Measurements from ENCODE around the gene SHANK1.

DNA sequence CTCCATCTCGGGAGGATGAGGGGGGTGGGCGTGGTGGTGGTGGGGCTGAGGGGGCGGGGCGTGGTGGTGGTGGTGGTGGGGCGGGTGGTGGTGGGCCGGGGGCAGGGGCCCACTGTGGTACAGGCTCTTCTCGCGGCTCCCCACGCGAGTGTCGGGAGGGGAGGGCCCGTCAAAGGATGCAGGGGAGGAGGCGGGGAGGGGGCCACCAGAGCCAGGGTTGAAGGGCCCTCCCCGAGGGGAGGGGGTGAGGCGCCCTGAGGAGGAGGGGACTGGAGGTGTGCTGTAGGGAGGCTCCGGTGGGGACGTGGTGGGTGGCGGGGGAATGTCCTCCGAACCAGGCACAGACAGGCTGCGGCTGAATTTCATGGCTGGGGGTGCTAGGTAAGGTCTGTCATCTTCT, 50.7 kb downstream of the SHANK1 start:
- TF ChIP-seq CTCF (IDR thresholded peaks at IDR 0.05) (no peak), POLR2A (IDR thresholded peaks at IDR 0.05) (no peak), POLR2AphosphoS5 (IDR thresholded peaks at IDR 0.05) (no peak)
